Heart left ventricle (tissue), 16 donors: ENCODE results near the gene FOXN3. TPM values are rescaled to one million over a fixed set of nuclear protein-coding genes. Genes with fewer than 3 reads are reported as not detected.

Experiments used
- ATAC-seq, 4 donors: fragments of 200-7000 bp; cut with Tn5 transposase; one replicate each; pipeline ENCODE4 v1.9.1; 2020 to 2022; ENCODE audit warnings: moderate library complexity in 4 of 4, mild to moderate bottlenecking in 3 of 4, moderate number of reproducible peaks in 1 of 4
- DNase-seq, 5 donors: peaks; one replicate each; pipeline ENCODE4 v3.0.0-alpha.2; 2020
- H3K27ac ChIP-seq, 12 donors: fragments of 200-600 bp; sonication (generic) in 4 of 12; one replicate each; pipeline versions ENCODE4 v1.5.0 to v1.8.0; 2016 to 2022; ENCODE audit warnings: mild to moderate bottlenecking in 2 of 12
- H3K27me3 ChIP-seq, 9 donors: fragments of 200-600 bp; sonication (generic) in 2 of 9; one replicate each; pipeline versions ENCODE4 v1.5.1 to v1.8.0; 2016 to 2022; ENCODE audit warnings: mild to moderate bottlenecking in 3 of 9
- H3K36me3 ChIP-seq, 9 donors: fragments of 200-600 bp; sonication (generic) in 2 of 9; one replicate each; pipeline versions ENCODE4 v1.5.0 to v1.8.0; 2018 to 2022; ENCODE audit warnings: mild to moderate bottlenecking in 2 of 9
- H3K4me1 ChIP-seq, 12 donors: fragments of 200-600 bp; sonication (generic) in 4 of 12; one replicate each; pipeline versions ENCODE4 v1.5.0 to v1.8.0; 2016 to 2022; ENCODE audit warnings: mild to moderate bottlenecking in 3 of 12
- H3K4me3 ChIP-seq, 12 donors: fragments of 200-600 bp; sonication (generic) in 4 of 12; one replicate each; pipeline versions ENCODE4 v1.5.0 to v1.8.0; 2017 to 2022; ENCODE audit warnings: mild to moderate bottlenecking in 9 of 12, moderate library complexity in 4 of 12
- H3K9me3 ChIP-seq, 12 donors: fragments of 200-600 bp; sonication (generic) in 4 of 12; one replicate each; pipeline versions ENCODE4 v1.5.0 to v1.8.0; 2016 to 2022; ENCODE audit warnings: mild to moderate bottlenecking in 1 of 12
- CTCF ChIP-seq, 12 donors: fragments of 200-600 bp; sonication (generic) in 4 of 12; IDR thresholded peaks; one replicate each; pipeline versions ENCODE4 v1.5.0 to v1.8.0; 2018 to 2022; ENCODE audit warnings: antibody characterized with exemption in 12 of 12, mild to moderate bottlenecking in 5 of 12
- POLR2A ChIP-seq, 2 donors: fragments of 450-650 bp; IDR thresholded peaks; one replicate each; pipeline ENCODE4 v1.6.1; 2017; ENCODE audit warnings: antibody characterized with exemption in 2 of 2, mild to moderate bottlenecking in 2 of 2, moderate library complexity in 2 of 2
- WGBS, 4 donors: extraction: QIAGEN DNeasy Blood & Tissue Kit in 2 of 4; methylation state at CpG; one replicate each; pipeline versions ENCODE4 v1.1.5 to v1.1.7; 2013 to 2018; 5-methylcytosine and 5-hydroxymethylcytosine counted together
- intact Hi-C, 10 donors: fragments of 100-400 bp; cut with DNase I; formaldehyde crosslinking; loops; one replicate each; pipeline versions ENCODE4 v1.11.1 to v1.14.2; 2022
- polyA plus RNA-seq, 2 donors: library from polyadenylated mRNA; stranded (reverse); fragments of 200-250 nt; gene quantifications; one replicate each; pipeline ENCODE4 v1.2.3, GENCODE V29; 2013
- total RNA-seq, 9 donors: library from RNA; depleted of rRNA in 2 of 9; stranded (reverse); fragments of >200 nt in 2 of 9; fragmentation: NEBNext Ultra II Directional in 3 of 9; extraction: Animal tissue kit (Norgen Biotek cat#: 25700) in 3 of 9; gene quantifications; one replicate each; pipeline versions ENCODE4 v1.1.0 to v1.2.4, GENCODE V29; 2016 to 2023
- donor health status: ischemic (EF 13 %, LVEDD 7.1; RV severe dilation, severe dysfunction).
- donor health status: healthy with polysubstance abuse.
- donor health status: DM: no; HTN: yes; CAD: no.
- donor health status: DM: no; HTN: no; CAD: no.
- donor health status: ischemic (EF 25% LVEDD 6.9; RV normal size, moderate dysfunction).
- donor health status: ischemic (EF 25% LVEDD 5.7; RV mildly dilated, moderate dysfunction).
- donor health status: healthy.
- donor health status: DM: yes; HTN: yes; CAD: no.
- donor health status: ischemic (EF 35%, LVEDD 5.7; RV mildly dilated, moderate dysfunction).
- donor health status: nonischemic (EF 11% LVEDD 7.7; RV severe dilation, severe dysfunction).
- donor health status: DM: yes; HTN: yes; CAD: no.
- donor health status: PGD.
- donor health status: ischemic (EF 29% LVEDD 5.4; RV normal size, mild dysfunction).
- donor health status: nonischemic (EF 23%, LVEDD 6.1; RV moderate dilation, normal function).

Gene FOXN3
- total and polyA plus RNA-seq, 11 donors: 24.4 to 161 (median 111) TPM

DNA sequence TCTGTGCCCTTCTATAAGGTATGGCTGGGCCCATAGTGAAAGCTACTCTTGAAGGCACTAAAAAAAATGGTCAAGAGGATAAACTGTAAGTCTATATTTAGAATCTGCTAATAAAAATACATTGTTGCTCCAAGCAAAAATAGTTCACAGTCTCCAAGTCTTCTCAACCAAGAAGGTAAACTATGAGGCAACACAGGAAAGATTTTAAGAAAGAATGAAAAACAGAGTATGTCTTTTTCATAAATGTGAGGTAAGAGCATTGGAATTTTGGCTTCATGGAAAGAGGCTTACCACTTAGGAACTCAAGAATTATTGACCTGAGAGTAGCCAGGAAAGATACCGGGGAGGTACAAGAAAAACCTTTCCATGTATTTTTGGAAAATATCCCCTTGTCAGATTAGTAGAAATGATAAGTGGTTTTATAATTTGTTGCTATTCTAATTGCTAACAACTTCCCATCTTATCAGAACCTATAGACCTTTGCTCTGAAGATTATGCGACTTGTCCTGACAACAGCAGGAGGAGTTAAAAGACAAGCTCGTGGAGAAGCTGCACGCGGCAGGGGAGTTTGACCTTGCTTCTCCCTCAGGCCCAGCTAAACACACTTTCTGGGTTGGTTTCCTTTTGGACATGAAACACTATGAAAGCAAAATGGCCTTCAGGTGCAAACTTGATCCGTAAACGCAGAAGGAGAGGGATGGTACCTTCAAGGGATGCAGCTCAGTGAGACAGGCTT lies 238.1 kb downstream of the FOXN3 start:
- DNase-seq (no peak), ATAC-seq (no peak)
- 62 to 68% (median 65%) methylated on average over 7 of the region's 7 CpGs for WGBS, 4 donors
- no peaks in the 10 kb centered on the region for H3K27me3 ChIP-seq
- H3K4me1 ChIP-seq: peaks cover 0 to 43% (median 27%) of the 10 kb centered on the region in 12 donors
- peaks cover 0 to 30% (median 0%) of the 10 kb centered on the region in 9 donors for H3K36me3 ChIP-seq
- intact Hi-C loops: loop anchor here in 8 of 10 donors (5.0 to 10.0 kb wide), 11 partner anchors 123 to 736 kb away; partner anchors contain the start of gene FOXN3 (in 5 of the 8)
- H3K9me3 ChIP-seq: no peaks in the 10 kb centered on the region
- peak overlapping the region in 2 of 12 donors; percentile 19 to 38 for H3K27ac ChIP-seq
- TF ChIP-seq CTCF (IDR thresholded peaks at IDR 0.05) (no peak), POLR2A (IDR thresholded peaks at IDR 0.05) (no peak)
- no peak overlapping the region for H3K4me3 ChIP-seq

- ATAC-seq (no peak), DNase-seq (no peak)
- H3K27ac ChIP-seq: peak overlapping the region in 2 of 12 donors; percentile 19 to 38
- intact Hi-C loops: loop anchor here in 8 of 10 donors (5.0 to 10.0 kb wide), 11 partner anchors 124 to 736 kb away; partner anchors contain the start of gene FOXN3 (in 5 of the 8)
- H3K9me3 ChIP-seq: peaks cover 0 to 5% (median 0%) of the 10 kb centered on the region in 12 donors
- peaks cover 0 to 27% (median 0%) of the 10 kb centered on the region in 9 donors for H3K36me3 ChIP-seq
- H3K4me3 ChIP-seq: no peak overlapping the region
- no peaks in the 10 kb centered on the region for H3K27me3 ChIP-seq
- no peak for TF ChIP-seq POLR2A (IDR thresholded peaks at IDR 0.05)
- TF ChIP-seq CTCF (IDR thresholded peaks at IDR 0.05): no peak
- WGBS, 4 donors: 72 to 77% (median 76%) methylated on average over 2 of the region's 2 CpGs
- H3K4me1 ChIP-seq: peaks cover 0 to 43% (median 27%) of the 10 kb centered on the region in 12 donors
Observed at GRCh38 chr14:89178376-89178775, 238.7 kb downstream of the FOXN3 start.

DNA sequence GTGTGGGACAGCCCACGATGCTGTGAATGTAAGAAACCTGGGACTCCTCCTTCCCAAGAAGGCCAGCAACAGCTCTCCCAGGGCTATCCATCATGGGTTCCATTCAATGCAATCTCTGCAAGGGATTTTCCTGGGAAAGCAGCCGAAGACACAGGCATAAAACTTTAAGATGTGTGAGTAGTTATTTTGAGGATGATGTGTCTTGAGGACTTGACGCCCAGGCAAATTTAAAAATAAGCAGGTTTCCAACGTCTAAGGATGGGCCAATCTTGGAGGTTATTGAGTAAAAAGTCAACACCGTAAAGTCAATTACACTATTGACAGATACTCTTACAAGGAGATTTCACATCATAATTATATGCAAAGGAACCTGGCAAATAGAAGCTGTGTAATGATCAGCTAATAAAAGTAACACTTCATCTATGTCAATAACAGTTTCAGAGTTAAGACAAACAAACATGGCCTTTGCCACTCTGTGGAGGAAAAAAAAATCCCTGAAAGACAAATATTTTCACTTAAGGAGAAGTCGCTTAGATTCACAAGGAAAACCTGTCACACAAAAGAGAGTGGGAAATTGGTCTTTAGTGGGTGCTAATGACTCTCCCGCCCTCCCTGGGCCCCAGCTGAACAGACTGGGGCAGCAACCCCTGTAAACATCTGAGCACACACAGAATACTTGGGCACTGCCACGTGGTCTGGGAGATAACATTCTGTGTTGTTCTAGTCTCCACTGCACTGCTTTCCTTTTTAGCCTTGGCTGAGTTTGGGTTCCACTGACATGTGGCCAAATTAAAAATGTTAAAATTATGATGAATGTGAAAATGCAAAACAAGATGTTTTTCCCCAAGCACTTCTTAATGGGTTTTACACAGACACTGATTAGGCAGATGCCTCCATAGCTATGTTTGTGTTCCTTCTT lies 240.9 kb downstream of the FOXN3 start:
- Histone ChIP-seq H3K27me3 (no peaks in the 10 kb centered on the region), H3K4me3 (no peak overlapping the region), H3K4me1 (peaks cover 0 to 43% (median 27%) of the 10 kb centered on the region in 12 donors), H3K27ac (no peak overlapping the region), H3K9me3 (peaks cover 0 to 27% (median 11%) of the 10 kb centered on the region in 12 donors), H3K36me3 (peaks cover 0 to 34% (median 5%) of the 10 kb centered on the region in 9 donors)
- WGBS, 4 donors: 78 to 84% (median 80%) methylated on average over 8 of the region's 8 CpGs
- peak; percentile 58 to 82 (median 68) for ATAC-seq
- no peak for TF ChIP-seq CTCF (IDR thresholded peaks at IDR 0.05)
- TF ChIP-seq POLR2A (IDR thresholded peaks at IDR 0.05): no peak
- DNase-seq: no peak
- intact Hi-C loops: loop anchor here in 8 of 10 donors (5.0 to 10.0 kb wide), 11 partner anchors 126 to 739 kb away; partner anchors contain the start of gene FOXN3 (in 5 of the 8)
